H9 (cell line): ENCODE measurements around the gene LRRC23. TPM values are rescaled to one million over a fixed set of nuclear protein-coding genes. Genes with fewer than 3 reads are reported as not detected.
A peak's percentile ranks its signal among the peaks of the same experiment; 100 is the strongest.

Experiments
- DNase-seq: peaks from one replicate; pipeline ENCODE4 v3.0.0-alpha.2; 2017
- H2AFZ ChIP-seq: one replicate; pipeline ENCODE4 v1.6.1; 2013; ENCODE audit warnings: mild to moderate bottlenecking, low read length, control low read depth, moderate library complexity
- H2AK5ac ChIP-seq: 2 replicates; pipeline ENCODE4 v1.6.1; 2013; ENCODE audit warnings: low read length, control low read depth, mixed read lengths; ENCODE audit not compliant: insufficient read length
- H2BK120ac ChIP-seq: one replicate; pipeline ENCODE4 v1.6.1; 2013; ENCODE audit warnings: low read depth, mild to moderate bottlenecking, low read length, control low read depth, inconsistent platforms; ENCODE audit not compliant: poor library complexity, severe bottlenecking
- H2BK12ac ChIP-seq: 2 replicates; pipeline ENCODE4 v1.6.1; 2013; ENCODE audit warnings: low read length, control low read depth, mixed read lengths, low read depth; ENCODE audit not compliant: insufficient read length
- H2BK15ac ChIP-seq: 2 replicates; pipeline ENCODE4 v1.6.1; 2013; ENCODE audit warnings: low read depth, low read length, control low read depth
- H2BK20ac ChIP-seq: one replicate; pipeline ENCODE4 v1.6.1; 2013; ENCODE audit warnings: low read depth, mild to moderate bottlenecking, low read length, control low read depth, inconsistent platforms; ENCODE audit not compliant: poor library complexity, severe bottlenecking
- H2BK5ac ChIP-seq: 2 replicates; pipeline ENCODE4 v1.6.1; 2013; ENCODE audit warnings: low read length, control low read depth, mixed read lengths; ENCODE audit not compliant: insufficient read length
- H3K14ac ChIP-seq: 2 replicates; pipeline ENCODE4 v1.6.1; 2013; ENCODE audit warnings: low read length, control low read depth; ENCODE audit not compliant: insufficient read depth
- H3K18ac ChIP-seq: 2 replicates; pipeline ENCODE4 v1.6.1; 2013; ENCODE audit warnings: low read depth, mild to moderate bottlenecking, mixed read lengths, low read length, control low read depth; ENCODE audit not compliant: insufficient read length
- H3K23ac ChIP-seq: 2 replicates; pipeline ENCODE4 v1.6.1; 2013; ENCODE audit warnings: low read length, control low read depth, mixed read lengths, low read depth; ENCODE audit not compliant: insufficient read length
- H3K23me2 ChIP-seq: 2 replicates; pipeline ENCODE4 v1.6.1; 2013; ENCODE audit warnings: low read depth, mild to moderate bottlenecking, mixed read lengths, low read length, control low read depth; ENCODE audit not compliant: insufficient read length, poor library complexity, severe bottlenecking
- H3K27ac ChIP-seq: 2 replicates; pipeline ENCODE4 v1.5.1; 2013; ENCODE audit warnings: low read length, control low read depth, mixed read lengths, low read depth; ENCODE audit not compliant: insufficient read length
- H3K27me3 ChIP-seq: 2 replicates; pipeline ENCODE4 v1.6.1; 2013; ENCODE audit warnings: low read length, control low read depth, inconsistent platforms; ENCODE audit not compliant: insufficient read depth
- H3K4ac ChIP-seq: 2 replicates; pipeline ENCODE4 v1.6.1; 2013; ENCODE audit warnings: low read depth, mild to moderate bottlenecking, control low read depth, inconsistent platforms, low read length, moderate library complexity
- H3K4me1 ChIP-seq: 2 replicates; pipeline ENCODE4 v1.6.1; 2013; ENCODE audit warnings: low read length, control low read depth, inconsistent platforms; ENCODE audit not compliant: insufficient read depth
- H3K4me2 ChIP-seq: 2 replicates; pipeline ENCODE4 v1.6.1; 2013; ENCODE audit warnings: low read length, control low read depth, mixed read lengths; ENCODE audit not compliant: insufficient read length, insufficient read depth
- H3K56ac ChIP-seq: 2 replicates; pipeline ENCODE4 v1.6.1; 2013; ENCODE audit warnings: low read depth, mild to moderate bottlenecking, mixed read lengths, low read length, control low read depth; ENCODE audit not compliant: insufficient read length
- H3K79me1 ChIP-seq: 2 replicates; pipeline ENCODE4 v1.6.1; 2013; ENCODE audit warnings: low read depth, mild to moderate bottlenecking, moderate library complexity, low read length, control low read depth, inconsistent platforms; ENCODE audit not compliant: insufficient read depth, poor library complexity, severe bottlenecking
- H3K79me2 ChIP-seq: 2 replicates; pipeline ENCODE4 v1.6.1; 2013; ENCODE audit warnings: low read length, control low read depth, inconsistent platforms; ENCODE audit not compliant: insufficient read depth
- H3K9ac ChIP-seq: 2 replicates; pipeline ENCODE4 v1.6.1; 2013; ENCODE audit warnings: low read length, control low read depth, mixed read lengths; ENCODE audit not compliant: insufficient read length; ENCODE audit errors: extremely low read depth
- H3K9me3 ChIP-seq: one replicate; pipeline ENCODE4 v1.6.1; 2013; ENCODE audit warnings: low read depth, low read length, inconsistent platforms; ENCODE audit not compliant: control insufficient read depth
- H3T11ph ChIP-seq: one replicate; pipeline ENCODE4 v1.6.1; 2013; ENCODE audit warnings: mild to moderate bottlenecking, low read length, control low read depth, inconsistent platforms
- H4K20me1 ChIP-seq: one replicate; pipeline ENCODE4 v1.6.1; 2013; ENCODE audit not compliant: control insufficient read depth, insufficient read length, insufficient read depth
- H4K5ac ChIP-seq: 2 replicates; pipeline ENCODE4 v1.6.1; 2013; ENCODE audit warnings: low read depth, mild to moderate bottlenecking, mixed read lengths, low read length, control low read depth; ENCODE audit not compliant: insufficient read length
- H4K8ac ChIP-seq: replicated peaks from 2 replicates; pipeline ENCODE4 v1.6.1; 2013; ENCODE audit warnings: low read length, control low read depth, mixed read lengths, low read depth; ENCODE audit not compliant: insufficient read length
- H4K91ac ChIP-seq: 2 replicates; pipeline ENCODE4 v1.6.1; 2013; ENCODE audit warnings: low read depth, mild to moderate bottlenecking, moderate library complexity, mixed read lengths, low read length, control low read depth; ENCODE audit not compliant: insufficient read length
- H3K27ac Mint-ChIP-seq, 3 experiments: 2 replicates in 2 of 3; 3 replicates in 1 of 3; pipeline ENCODE4 v1.8.0; 2020 to 2021; ENCODE audit warnings: mixed read lengths in 3 of 3, mild to moderate bottlenecking in 1 of 3, moderate library complexity in 1 of 3
- H3K27me3 Mint-ChIP-seq: 2 replicates; pipeline ENCODE4 v1.8.0; 2021; ENCODE audit warnings: low read depth, mild to moderate bottlenecking, moderate library complexity, mixed read lengths
- H3K36me3 Mint-ChIP-seq, 3 experiments: 2 replicates in 2 of 3; 3 replicates in 1 of 3; pipeline ENCODE4 v1.8.0; 2020 to 2021; ENCODE audit warnings: low read depth in 3 of 3, mixed read lengths in 3 of 3; ENCODE audit not compliant: insufficient read depth in 1 of 3
- H3K4me1 Mint-ChIP-seq, 2 experiments: 2 replicates each; pipeline ENCODE4 v1.8.0; 2020; ENCODE audit warnings: mixed read lengths in 2 of 2
- H3K4me3 Mint-ChIP-seq, 2 experiments: 2 replicates in 1 of 2; 3 replicates in 1 of 2; pipeline ENCODE4 v1.8.0; 2020 to 2021; ENCODE audit warnings: mild to moderate bottlenecking in 2 of 2, mixed read lengths in 2 of 2, moderate library complexity in 1 of 2
- H3K9me3 Mint-ChIP-seq, 2 experiments: 2 replicates in 1 of 2; 3 replicates in 1 of 2; pipeline ENCODE4 v1.8.0; 2020; ENCODE audit warnings: mild to moderate bottlenecking in 2 of 2, mixed read lengths in 2 of 2, moderate library complexity in 1 of 2
- CTCF ChIP-seq: fragments of 200-600 bp; sonication (generic); conservative IDR thresholded peaks from 3 replicates; pipeline ENCODE4 v1.8.0; 2021; ENCODE audit warnings: antibody characterized with exemption, mild to moderate bottlenecking
- WGBS: extraction: QIAGEN DNeasy Blood & Tissue Kit; methylation state at CpG from one replicate; pipeline ENCODE4 v1.1.7; 2013; ENCODE audit warnings: missing lambda C conversion rate, low lambda C conversion rate, mixed read lengths; ENCODE audit not compliant: insufficient read length; ENCODE audit errors: extremely low coverage; 5-methylcytosine and 5-hydroxymethylcytosine counted together
- microRNA-seq: library from miRNA; unstranded; fragments of <30 nt; microRNA quantifications from one replicate; pipeline ENCODE4, GENCODE V29; 2020; ENCODE audit warnings: borderline microRNAs expressed
- total RNA-seq: library from RNA; stranded (reverse); gene quantifications from 2 replicates; pipeline ENCODE4 v1.2.1, GENCODE V29; 2021

Gene LRRC23
- total RNA-seq, 1 experiment from 2014 or later, result 2.1 TPM

- no peak overlapping the region for H3T11ph ChIP-seq
- no peaks in the 10 kb centered on the region; the same call in 1 of the 2 replicates for H3K79me2 ChIP-seq
- no peak overlapping the region for H3K56ac ChIP-seq
- peak overlapping the region; percentile 81 for H3K18ac ChIP-seq
- H2BK5ac ChIP-seq, result no peak overlapping the region
- no peak overlapping the region for H2AFZ ChIP-seq
- Mint-ChIP-seq H3K27me3 (no peaks in the 10 kb centered on the region; the same call in 1 of the 2 replicates), H3K27ac (peak overlapping the region in 2 of 3 experiments; percentile 98 to 99; a peak in 5 of 7 replicates), H3K36me3 (peaks cover 24 to 41% (median 30%) of the 10 kb centered on the region in 3 experiments), H3K9me3 (no peaks in the 10 kb centered on the region), H3K4me1 (peaks cover 45 to 60% of the 10 kb centered on the region in 2 experiments), H3K4me3 (peak overlapping the region in 1 of 2 experiments; percentile 82; a peak in 2 of 5 replicates)
- peaks cover 6% of the 10 kb centered on the region; the same call in 1 of the 2 replicates for H3K4me1 ChIP-seq
- H4K5ac ChIP-seq, result no peak overlapping the region
- H2BK15ac ChIP-seq, result no peak overlapping the region
- H4K20me1 ChIP-seq, result peaks cover 2% of the 10 kb centered on the region
- no peak overlapping the region for H2BK120ac ChIP-seq
- no peak overlapping the region for H2BK12ac ChIP-seq
- H2AK5ac ChIP-seq, result no peak overlapping the region
- no peaks in the 10 kb centered on the region for H3K9me3 ChIP-seq
- H3K27ac ChIP-seq, result no peak overlapping the region
- peak overlapping the region; percentile 72 for H3K4me2 ChIP-seq
- peak overlapping the region; percentile 88 for H3K14ac ChIP-seq
- peaks cover 17% of the 10 kb centered on the region for H3K23me2 ChIP-seq
- H4K8ac ChIP-seq, result no peak overlapping the region
- no peak overlapping the region for H2BK20ac ChIP-seq
- WGBS, result no CpG with 5 or more reads among the region's 32 CpGs
- peak overlapping the region; percentile 54 for H3K9ac ChIP-seq
- no peak overlapping the region for H3K4ac ChIP-seq
- H3K79me1 ChIP-seq, result no peaks in the 10 kb centered on the region
- H3K27me3 ChIP-seq, result no peaks in the 10 kb centered on the region
- DNase-seq, result peak; percentile 96
- peak overlapping the region; percentile 10 for H4K91ac ChIP-seq
- TF ChIP-seq CTCF, result peak; percentile 11; the same call in 1 of the 3 replicates
- H3K23ac ChIP-seq, result no peak overlapping the region
Observed at GRCh38 chr12:6963016-6963731, 58.6 kb downstream of the LRRC23 start.

Small RNA genes within 50 kb of the gene (microRNA-seq; reads per million reads assigned to microRNA genes)
- 233 reads per million, percentile 81 among the genes with 10 or more reads in this experiment for gene MIR141
- 2,180 reads per million, percentile 98 among the genes with 10 or more reads in this experiment for gene MIR200C

Other genes starting within 250 kb of the LRRC23 start
- 20.1 TPM in 2 replicates for gene ING4, start 241.7 kb upstream of the LRRC23 start, total RNA-seq
- gene ZNF384, start 215.4 kb upstream of the LRRC23 start, total RNA-seq, result 83.5 and 88.0 TPM in 2 replicates
- 5.2 and 6.6 TPM in 2 replicates for gene PIANP, start 204.0 kb upstream of the LRRC23 start, total RNA-seq
- gene COPS7A, start 180.8 kb upstream of the LRRC23 start, total RNA-seq, result 34.2 and 35.9 TPM in 2 replicates
- gene MLF2, start 151.7 kb upstream of the LRRC23 start, total RNA-seq, result 244 and 258 TPM in 2 replicates
- 422 and 438 TPM in 2 replicates for gene PTMS, start 138.5 kb upstream of the LRRC23 start, total RNA-seq
- gene LAG3, start 132.3 kb upstream of the LRRC23 start, total RNA-seq, result 1.7 and 2.2 TPM in 2 replicates
- gene CD4, start 115.3 kb upstream of the LRRC23 start, total RNA-seq, result 0.88 and 1.1 TPM in 2 replicates
- 4.6 and 6.1 TPM in 2 replicates for gene GPR162, start 83.0 kb upstream of the LRRC23 start, total RNA-seq
- 55.0 and 60.2 TPM in 2 replicates for gene P3H3, start 76.4 kb upstream of the LRRC23 start, total RNA-seq
- gene GNB3, start 63.9 kb upstream of the LRRC23 start, total RNA-seq, result 17.3 and 20.0 TPM in 2 replicates
- 45.1 and 48.6 TPM in 2 replicates for gene CDCA3, start 53.5 kb upstream of the LRRC23 start, total RNA-seq
- gene USP5, start 52.7 kb upstream of the LRRC23 start, total RNA-seq, result 143 and 144 TPM in 2 replicates
- 1,177 and 1,211 TPM in 2 replicates for gene TPI1, start 37.3 kb upstream of the LRRC23 start, total RNA-seq
- 13.7 and 16.3 TPM in 2 replicates for gene SPSB2, start 31.5 kb upstream of the LRRC23 start, total RNA-seq
- gene ENO2, start 9.8 kb downstream of the LRRC23 start, total RNA-seq, result 165 and 166 TPM in 2 replicates
- 97.9 and 103 TPM in 2 replicates for gene ATN1, start 23.1 kb downstream of the LRRC23 start, total RNA-seq
- not detected in 2 replicates for gene RNU7-1, start 39.0 kb downstream of the LRRC23 start, total RNA-seq
- 195 TPM in 2 replicates for gene C12orf57, start 39.2 kb downstream of the LRRC23 start, total RNA-seq
- gene PTPN6, start 46.5 kb downstream of the LRRC23 start, total RNA-seq, result 18.2 and 19.8 TPM in 2 replicates
- gene PHB2, start 65.8 kb downstream of the LRRC23 start, total RNA-seq, result 370 and 383 TPM in 2 replicates
- 62.7 and 67.4 TPM in 2 replicates for gene EMG1, start 66.1 kb downstream of the LRRC23 start, total RNA-seq
- gene LPCAT3, start 113.7 kb downstream of the LRRC23 start, total RNA-seq, result 45.0 and 47.7 TPM in 2 replicates
- gene C1S, start 155.9 kb downstream of the LRRC23 start, total RNA-seq, result 3.4 and 4.2 TPM in 2 replicates
- gene C1R, start 187.6 kb downstream of the LRRC23 start, total RNA-seq, result 11.4 and 11.5 TPM in 2 replicates
- 14.4 and 15.1 TPM in 2 replicates for gene C1RL, start 204.4 kb downstream of the LRRC23 start, total RNA-seq
- gene RBP5, start 224.1 kb downstream of the LRRC23 start, total RNA-seq, result 2.1 and 2.7 TPM in 2 replicates
- gene CLSTN3, start 225.5 kb downstream of the LRRC23 start, total RNA-seq, result 25.0 and 26.2 TPM in 2 replicates